Heart left ventricle (tissue), 13 donors: Measurements from ENCODE around the gene ABCA7.

Source experiments
- CTCF ChIP-seq, 12 donors: fragments of 200-600 bp; sonication (generic) in 4 of 12; IDR thresholded peaks; one replicate each; pipeline versions ENCODE4 v1.5.0 to v1.8.0; 2018 to 2022; ENCODE audit warnings: antibody characterized with exemption in 12 of 12, mild to moderate bottlenecking in 5 of 12
- POLR2A ChIP-seq, 2 donors: fragments of 450-650 bp; IDR thresholded peaks; one replicate each; pipeline ENCODE4 v1.6.1; 2017; ENCODE audit warnings: antibody characterized with exemption in 2 of 2, mild to moderate bottlenecking in 2 of 2, moderate library complexity in 2 of 2
- donor health status: ischemic (EF 13 %, LVEDD 7.1; RV severe dilation, severe dysfunction).
- donor health status: DM: no; HTN: yes; CAD: no.
- donor health status: DM: no; HTN: no; CAD: no.
- donor health status: ischemic (EF 25% LVEDD 6.9; RV normal size, moderate dysfunction).
- donor health status: ischemic (EF 25% LVEDD 5.7; RV mildly dilated, moderate dysfunction).
- donor health status: ischemic (EF 35%, LVEDD 5.7; RV mildly dilated, moderate dysfunction).
- donor health status: nonischemic (EF 11% LVEDD 7.7; RV severe dilation, severe dysfunction).
- donor health status: DM: yes; HTN: yes; CAD: no.
- donor health status: PGD.
- donor health status: ischemic (EF 29% LVEDD 5.4; RV normal size, mild dysfunction).
- donor health status: nonischemic (EF 23%, LVEDD 6.1; RV moderate dilation, normal function).

GRCh38 chr19:1064661-1065605 is 25.0 kb downstream of the ABCA7 start:
- TF ChIP-seq CTCF (IDR thresholded peaks at IDR 0.05) (peak; percentile 46 to 93 (median 71)), POLR2A (IDR thresholded peaks at IDR 0.05) (no peak)
